Activated CD4-positive, alpha-beta T cell treated with anti-CD3 and anti-CD28 coated beads for 36 hours (primary cell): Measurements from ENCODE around the gene DCXR. TPM values are rescaled to one million over a fixed set of nuclear protein-coding genes. Genes with fewer than 3 reads are reported as not detected.

Source experiments
- ATAC-seq: fragments of 200-7000 bp; cut with Tn5 transposase; one replicate; pipeline ENCODE4 v1.10.0; 2021; ENCODE audit warnings: mild to moderate bottlenecking, moderate library complexity
- CTCF ChIA-PET: fragments of 350-600 bp; sonication (Branson Sonifier 250); formaldehyde crosslinking; loops from one replicate; lab custom pipeline; 2021; ENCODE audit warnings: antibody characterized with exemption; lab: Charles Lee
- POLR2A ChIA-PET: fragments of 350-600 bp; sonication (Branson Sonifier 250); formaldehyde crosslinking; loops from one replicate; lab custom pipeline; 2021; ENCODE audit warnings: antibody characterized with exemption, inconsistent platforms; lab: Charles Lee
- DNase-seq: peaks from one replicate; pipeline ENCODE4 v3.0.0-alpha.2; 2020
- H3K27ac Mint-ChIP-seq: one replicate; pipeline ENCODE4 v1.8.0; 2021; ENCODE audit warnings: mixed read lengths
- H3K27me3 Mint-ChIP-seq: one replicate; pipeline ENCODE4 v1.8.0; 2021; ENCODE audit warnings: mixed read lengths
- H3K36me3 Mint-ChIP-seq: one replicate; pipeline ENCODE4 v1.8.0; 2021; ENCODE audit warnings: low read depth, mixed read lengths
- H3K4me1 Mint-ChIP-seq: one replicate; pipeline ENCODE4 v1.8.0; 2021; ENCODE audit warnings: mixed read lengths
- H3K4me3 Mint-ChIP-seq: one replicate; pipeline ENCODE4 v1.8.0; 2021; ENCODE audit warnings: mild to moderate bottlenecking, moderate library complexity, mixed read lengths
- H3K9me3 Mint-ChIP-seq: one replicate; pipeline ENCODE4 v1.8.0; 2021; ENCODE audit warnings: low read depth, mixed read lengths
- intact Hi-C, 2 experiments: fragments of 100-400 bp; cut with DNase I in 1 of 2; cut with micrococcal nuclease in 1 of 2; formaldehyde crosslinking; loops; one replicate each; pipeline versions ENCODE4 v1.14.2 to v1.15.1; 2022 to 2024; cut with DNase I, micrococcal nuclease
- total RNA-seq, 2 experiments: library from RNA; stranded (reverse); gene quantifications; one replicate each; pipeline ENCODE4 v1.2.3, GENCODE V29; 2021

Gene DCXR
- total RNA-seq, 2 experiments from 2014 or later = 105 to 166 TPM

DNA sequence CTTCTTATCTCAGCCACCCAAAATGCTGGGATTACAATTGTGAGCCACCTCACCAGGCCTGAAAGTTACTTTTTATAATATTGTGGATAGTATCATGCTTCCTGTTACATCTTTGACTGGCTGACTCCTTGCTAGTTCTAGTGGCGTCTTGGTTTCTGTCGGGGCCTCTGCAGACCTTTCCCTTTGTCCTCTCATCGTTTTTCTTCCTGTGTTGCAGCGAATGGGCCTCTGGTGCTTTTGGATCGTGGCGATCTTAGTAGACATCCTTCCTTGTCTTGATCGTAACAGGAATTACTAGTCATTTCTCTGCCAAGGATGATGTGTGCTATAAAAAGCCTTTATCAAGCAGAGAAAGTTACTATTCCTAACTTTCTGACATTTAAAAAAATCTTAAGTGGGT is 39.3 kb downstream of the DCXR start:
- H3K36me3 Mint-ChIP-seq = peaks cover 3% of the 10 kb centered on the region
- ChIA-PET CTCF (no interaction called here), POLR2A (no interaction called here)
- no peak overlapping the region for H3K4me3 Mint-ChIP-seq
- no peaks in the 10 kb centered on the region for H3K27me3 Mint-ChIP-seq
- no peaks in the 10 kb centered on the region for H3K4me1 Mint-ChIP-seq
- intact Hi-C loops = no loop called here
- DNase-seq (no peak), ATAC-seq (no peak)
- H3K9me3 Mint-ChIP-seq = no peaks in the 10 kb centered on the region
- no peak overlapping the region for H3K27ac Mint-ChIP-seq

GRCh38 chr17:81996757-81997441 is 40.6 kb downstream of the DCXR start:
- ATAC-seq (no peak), DNase-seq (no peak)
- ChIA-PET CTCF (no interaction called here), POLR2A (interaction anchor here (0.7 kb wide), 1 partner anchor 17 kb away, joined by 7 read pairs; no protein-coding TSS in a partner anchor)
- no peak overlapping the region for H3K4me3 Mint-ChIP-seq
- no peaks in the 10 kb centered on the region for H3K4me1 Mint-ChIP-seq
- no peaks in the 10 kb centered on the region for H3K9me3 Mint-ChIP-seq
- H3K27ac Mint-ChIP-seq = no peak overlapping the region
- intact Hi-C loops = no loop called here
- H3K36me3 Mint-ChIP-seq = peaks cover 3% of the 10 kb centered on the region
- no peaks in the 10 kb centered on the region for H3K27me3 Mint-ChIP-seq

GRCh38 chr17:81996232-81996756 is 41.2 kb downstream of the DCXR start:
- Mint-ChIP-seq H3K9me3 (no peaks in the 10 kb centered on the region), H3K27me3 (no peaks in the 10 kb centered on the region), H3K27ac (no peak overlapping the region), H3K4me1 (no peaks in the 10 kb centered on the region), H3K36me3 (peaks cover 3% of the 10 kb centered on the region), H3K4me3 (no peak overlapping the region)
- intact Hi-C loops = no loop called here
- ChIA-PET POLR2A (no interaction called here), CTCF (no interaction called here)
- ATAC-seq (no peak), DNase-seq (no peak)

GRCh38 chr17:81995463-81996231 is 41.9 kb downstream of the DCXR start:
- ChIA-PET POLR2A (no interaction called here), CTCF (no interaction called here)
- DNase-seq (no peak), ATAC-seq (no peak)
- no peaks in the 10 kb centered on the region for H3K27me3 Mint-ChIP-seq
- H3K4me3 Mint-ChIP-seq = no peak overlapping the region
- no peak overlapping the region for H3K27ac Mint-ChIP-seq
- no peaks in the 10 kb centered on the region for H3K9me3 Mint-ChIP-seq
- intact Hi-C loops = no loop called here
- no peaks in the 10 kb centered on the region for H3K4me1 Mint-ChIP-seq
- peaks cover 3% of the 10 kb centered on the region for H3K36me3 Mint-ChIP-seq

DNA sequence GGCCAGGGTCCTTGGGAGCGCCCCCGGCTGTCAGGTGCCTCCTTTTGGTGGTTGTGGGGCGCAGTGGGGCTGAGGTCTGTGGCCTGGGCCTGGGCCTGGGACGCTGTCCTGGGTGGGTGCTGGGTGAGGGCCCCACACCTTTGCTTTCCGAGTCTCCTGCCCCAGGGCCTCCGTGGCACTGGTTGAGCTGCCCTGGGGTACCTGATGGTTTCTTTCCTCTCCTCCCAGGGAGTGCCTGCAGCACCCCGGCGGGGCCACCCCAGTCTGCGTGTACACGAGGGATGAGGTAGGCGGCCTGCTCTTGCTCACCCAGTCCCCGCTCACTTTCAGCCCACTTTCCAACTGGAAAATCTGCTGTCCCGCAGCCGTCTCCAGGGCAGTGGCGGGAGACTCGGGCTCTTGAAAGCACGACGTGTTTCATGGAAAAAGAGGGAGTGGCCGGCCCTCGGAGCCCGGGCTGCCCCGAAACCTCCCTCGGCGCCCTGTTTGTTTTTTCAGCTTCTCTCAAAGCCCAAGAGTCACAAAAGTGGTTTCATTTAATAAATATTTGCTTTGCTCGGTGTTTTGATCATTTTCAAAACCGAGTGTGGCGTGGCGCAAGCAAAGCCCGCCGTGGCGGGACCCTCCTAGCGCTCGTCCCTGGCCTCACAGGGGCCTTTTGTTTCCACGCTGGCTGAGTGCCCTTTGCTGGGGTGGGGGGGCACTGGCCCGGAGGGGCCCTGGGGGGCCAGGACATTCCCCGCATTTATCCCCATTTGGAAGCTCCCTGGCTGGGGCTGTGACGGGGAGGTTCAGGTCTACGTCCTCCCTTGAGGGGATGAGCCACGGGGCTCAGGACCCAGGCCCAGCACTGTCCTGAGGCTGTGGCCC is 42.7 kb downstream of the DCXR start:
- intact Hi-C loops = no loop called here

GRCh38 chr17:81993729-81994592 is 43.5 kb downstream of the DCXR start:
- ATAC-seq (no peak), DNase-seq (no peak)
- no peaks in the 10 kb centered on the region for H3K9me3 Mint-ChIP-seq
- ChIA-PET CTCF (no interaction called here), POLR2A (no interaction called here)
- H3K36me3 Mint-ChIP-seq = peaks cover 3% of the 10 kb centered on the region
- no peaks in the 10 kb centered on the region for H3K27me3 Mint-ChIP-seq
- no peak overlapping the region for H3K4me3 Mint-ChIP-seq
- no peak overlapping the region for H3K27ac Mint-ChIP-seq
- intact Hi-C loops = no loop called here
- H3K4me1 Mint-ChIP-seq = no peaks in the 10 kb centered on the region

More for the DNA sequence above, 42.7 kb downstream of the DCXR start:
- H3K36me3 Mint-ChIP-seq = peaks cover 3% of the 10 kb centered on the region
- POLR2A ChIA-PET = no interaction called here
- H3K9me3 Mint-ChIP-seq = no peaks in the 10 kb centered on the region
- CTCF ChIA-PET = no interaction called here
- no peak overlapping the region for H3K4me3 Mint-ChIP-seq
- no peak overlapping the region for H3K27ac Mint-ChIP-seq
- H3K27me3 Mint-ChIP-seq = no peaks in the 10 kb centered on the region
- no peak for DNase-seq
- H3K4me1 Mint-ChIP-seq = no peaks in the 10 kb centered on the region
- ATAC-seq = no peak

DNA sequence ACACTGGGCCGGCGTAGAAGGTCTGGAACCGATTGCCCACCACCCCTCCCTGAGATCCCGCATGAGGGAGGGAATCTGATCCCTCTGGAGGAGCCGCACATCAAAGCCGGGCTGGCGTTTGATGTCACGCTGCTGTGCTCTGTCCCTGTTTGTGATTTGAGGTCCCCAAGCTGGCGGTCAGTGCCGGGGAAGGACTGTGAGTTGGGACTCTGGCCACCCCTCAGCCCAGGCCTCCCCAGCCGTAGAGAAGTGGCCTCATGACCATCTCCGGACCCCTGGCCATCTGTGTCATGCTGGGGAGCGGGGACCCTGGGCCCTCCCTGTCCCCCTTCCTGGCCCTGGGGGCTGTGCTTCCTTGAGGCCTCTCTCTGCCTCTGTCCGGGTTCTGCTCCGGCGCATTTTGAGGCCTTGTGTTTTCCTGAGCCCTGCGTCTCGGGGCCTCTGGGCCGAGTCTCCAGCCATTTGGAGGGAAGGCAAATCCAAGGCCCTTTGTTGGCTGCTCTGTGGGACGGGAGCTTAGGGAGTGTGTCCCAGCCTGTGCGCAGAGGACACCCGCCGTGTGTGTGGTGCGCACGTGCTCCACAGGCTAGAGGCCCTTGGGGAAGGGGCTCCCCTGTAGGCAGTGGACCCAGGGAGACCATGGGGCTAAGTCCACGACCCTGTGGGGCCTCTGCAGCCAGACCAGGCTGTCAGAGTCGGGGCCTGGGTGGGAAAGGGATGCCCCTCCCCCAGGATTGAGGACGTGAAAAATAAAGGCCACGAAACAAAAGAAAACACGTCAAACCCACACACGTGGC is 45.0 kb downstream of the DCXR start:
- no peak overlapping the region for H3K27ac Mint-ChIP-seq
- no peak for ATAC-seq
- CTCF ChIA-PET = interaction anchor here (0.7 kb wide), 1 partner anchor 33 kb away, joined by 3 read pairs; no protein-coding TSS in a partner anchor
- H3K27me3 Mint-ChIP-seq = no peaks in the 10 kb centered on the region
- intact Hi-C loops = no loop called here
- H3K4me3 Mint-ChIP-seq = no peak overlapping the region
- POLR2A ChIA-PET = no interaction called here
- H3K9me3 Mint-ChIP-seq = no peaks in the 10 kb centered on the region
- H3K36me3 Mint-ChIP-seq = peaks cover 3% of the 10 kb centered on the region
- no peaks in the 10 kb centered on the region for H3K4me1 Mint-ChIP-seq
- DNase-seq = no peak

- no peak overlapping the region for H3K4me3 Mint-ChIP-seq
- no peaks in the 10 kb centered on the region for H3K27me3 Mint-ChIP-seq
- H3K36me3 Mint-ChIP-seq = peaks cover 3% of the 10 kb centered on the region
- H3K9me3 Mint-ChIP-seq = no peaks in the 10 kb centered on the region
- ChIA-PET CTCF (interaction anchor here (0.7 kb wide), 1 partner anchor 32 kb away, joined by 3 read pairs; no protein-coding TSS in a partner anchor), POLR2A (interaction anchor here (0.5 kb wide), 1 partner anchor 377 kb away, joined by 3 read pairs; no protein-coding TSS in a partner anchor)
- no peaks in the 10 kb centered on the region for H3K4me1 Mint-ChIP-seq
- no peak for DNase-seq
- ATAC-seq = no peak
- H3K27ac Mint-ChIP-seq = no peak overlapping the region
- intact Hi-C loops = no loop called here
Observed at GRCh38 chr17:81991684-81992305, 45.7 kb downstream of the DCXR start.

DNA sequence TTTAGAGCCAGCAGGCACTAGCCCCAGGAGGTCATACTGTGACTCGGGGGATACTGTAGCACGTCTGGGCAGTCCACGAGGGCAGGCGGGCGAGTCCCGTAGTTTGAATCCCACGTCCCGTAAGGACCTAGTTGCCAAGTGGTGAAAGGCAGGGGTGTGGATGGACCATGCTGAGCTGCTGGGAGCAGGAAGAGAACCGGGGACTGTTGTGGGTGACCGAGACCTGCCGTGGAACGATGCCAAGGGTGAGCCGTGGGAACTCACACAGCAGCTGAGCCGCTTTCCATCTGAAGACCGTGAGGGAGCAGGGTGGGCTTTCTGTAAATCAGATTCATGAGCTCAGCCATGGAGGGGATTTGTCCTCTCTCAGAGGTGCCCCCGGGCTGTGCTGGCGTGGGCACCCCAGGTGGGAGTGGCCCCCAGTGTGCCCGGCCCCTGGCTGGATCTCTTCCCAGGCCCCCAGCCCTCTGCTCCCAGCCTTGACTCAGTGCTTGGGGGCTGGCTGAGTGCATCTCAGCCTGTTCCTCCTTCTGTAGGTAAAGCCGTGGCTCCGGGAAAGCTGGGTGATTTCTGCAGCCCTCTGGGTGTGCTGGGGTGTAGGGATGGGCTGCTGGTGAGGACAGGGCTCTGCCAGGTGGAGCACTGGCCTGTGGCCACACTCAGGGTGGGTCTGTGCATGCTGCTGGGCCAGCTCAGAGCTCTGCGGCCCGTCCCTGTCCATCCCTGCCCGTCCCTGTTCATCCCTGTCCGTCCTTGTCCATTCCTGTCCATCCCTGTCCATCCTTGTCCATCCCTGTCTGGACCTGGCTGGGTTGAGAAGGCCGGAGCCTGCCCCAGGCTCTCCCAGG is 46.4 kb downstream of the DCXR start:
- ChIA-PET POLR2A (interaction anchor here (0.5 kb wide), 1 partner anchor 376 kb away, joined by 3 read pairs; no protein-coding TSS in a partner anchor), CTCF (interaction anchor here (0.6 to 0.8 kb wide), 2 partner anchors 10 to 25 kb away, joined by 4 to 7 read pairs; no protein-coding TSS in a partner anchor)
- Mint-ChIP-seq H3K36me3 (peaks cover 2% of the 10 kb centered on the region), H3K27ac (no peak overlapping the region), H3K27me3 (no peaks in the 10 kb centered on the region), H3K4me3 (no peak overlapping the region), H3K9me3 (no peaks in the 10 kb centered on the region), H3K4me1 (no peaks in the 10 kb centered on the region)
- ATAC-seq = no peak
- DNase-seq = no peak
- intact Hi-C loops = no loop called here
